HG03139 (cell line): ENCODE results near the gene STRIP2.
"Not testable (repeated sequence)": the region's sequence is repeated elsewhere in the genome, so short reads cannot be mapped to it uniquely, and the experiment has no call there.

ENCODE experiments used
- ATAC-seq: cut with Tn5 transposase; IDR thresholded peaks from one replicate; pipeline ENCODE4 v1.9.1; 2021; ENCODE audit not compliant: unreplicated experiment

STRIP2 gene

GRCh38 chr7:129452589-129453231 lies 18.5 kb downstream of the STRIP2 start:
- ATAC-seq = no peak

GRCh38 chr7:129453510-129454248 lies 19.4 kb downstream of the STRIP2 start:
- ATAC-seq = no peak

- ATAC-seq = no peak
Observed at GRCh38 chr7:129454249-129454551, 20.0 kb downstream of the STRIP2 start.

- ATAC-seq = no peak
Observed at GRCh38 chr7:129456421-129456820, 22.2 kb downstream of the STRIP2 start.

GRCh38 chr7:129457101-129457500 lies 22.9 kb downstream of the STRIP2 start:
- no peak for ATAC-seq

GRCh38 chr7:129458171-129458570 lies 23.9 kb downstream of the STRIP2 start:
- ATAC-seq = no peak

GRCh38 chr7:129461809-129462208 lies 27.6 kb downstream of the STRIP2 start:
- ATAC-seq = no peak

GRCh38 chr7:129462420-129462819 lies 28.2 kb downstream of the STRIP2 start:
- no peak for ATAC-seq

- no peak for ATAC-seq
Observed at GRCh38 chr7:129464194-129464593, 30.0 kb downstream of the STRIP2 start.

- ATAC-seq = no peak
Observed at GRCh38 chr7:129465080-129465479, 30.8 kb downstream of the STRIP2 start.

GRCh38 chr7:129466796-129467195 lies 32.6 kb downstream of the STRIP2 start:
- no peak for ATAC-seq

- no peak for ATAC-seq
Observed at GRCh38 chr7:129468087-129468486, 33.9 kb downstream of the STRIP2 start.

GRCh38 chr7:129468547-129468946 lies 34.3 kb downstream of the STRIP2 start:
- no peak for ATAC-seq

GRCh38 chr7:129469930-129470329 lies 35.7 kb downstream of the STRIP2 start:
- no peak for ATAC-seq

- ATAC-seq = no peak
Observed at GRCh38 chr7:129470411-129470810, 36.2 kb downstream of the STRIP2 start.

GRCh38 chr7:129471402-129471827 lies 37.2 kb downstream of the STRIP2 start:
- no peak for ATAC-seq

GRCh38 chr7:129475931-129476330 lies 41.7 kb downstream of the STRIP2 start:
- ATAC-seq = not testable (repeated sequence)

GRCh38 chr7:129476398-129476797 lies 42.2 kb downstream of the STRIP2 start:
- not testable (repeated sequence) for ATAC-seq

- ATAC-seq = no peak
Observed at GRCh38 chr7:129479831-129480230, 45.6 kb downstream of the STRIP2 start.

GRCh38 chr7:129480674-129481363 lies 46.6 kb downstream of the STRIP2 start:
- ATAC-seq = no peak

GRCh38 chr7:129481376-129481775 lies 47.1 kb downstream of the STRIP2 start:
- ATAC-seq = not testable (repeated sequence)

GRCh38 chr7:129482781-129483180 lies 48.5 kb downstream of the STRIP2 start:
- ATAC-seq = no peak
